CD4-positive, alpha-beta T cell treated with Interleukin-15 for 4 hours (primary cell): ENCODE results near the gene ADAM12.
"Not testable (repeated sequence)": the region's sequence is repeated elsewhere in the genome, so short reads cannot be mapped to it uniquely, and the experiment has no call there.

Experiments used
- DNase-seq: peaks from one replicate; pipeline ENCODE4 v3.0.0-alpha.2; 2020; ENCODE audit warnings: low spot score

Gene ADAM12

GRCh38 chr10:126373972-126374371 lies 14.3 kb downstream of the ADAM12 start:
- no peak for DNase-seq

DNA sequence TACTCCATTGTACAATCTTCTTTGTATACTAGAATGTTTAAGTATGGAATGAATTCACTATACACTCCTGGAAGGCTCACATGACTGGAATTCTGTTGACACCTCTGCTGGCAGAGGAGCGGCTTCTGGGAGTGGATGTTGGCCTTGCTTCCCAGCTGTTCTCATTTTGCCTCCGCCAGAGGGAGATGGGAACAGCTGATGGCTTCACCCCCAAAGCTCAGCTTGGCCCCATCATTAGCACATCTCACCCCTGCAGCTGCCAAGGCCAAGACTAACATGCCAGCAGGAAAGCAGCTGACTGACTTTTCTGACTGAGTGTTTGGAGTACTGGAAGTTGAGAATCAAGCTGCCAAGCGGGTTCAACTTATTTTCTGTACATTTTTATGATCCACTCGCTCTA lies 15.1 kb downstream of the ADAM12 start:
- DNase-seq = no peak

DNA sequence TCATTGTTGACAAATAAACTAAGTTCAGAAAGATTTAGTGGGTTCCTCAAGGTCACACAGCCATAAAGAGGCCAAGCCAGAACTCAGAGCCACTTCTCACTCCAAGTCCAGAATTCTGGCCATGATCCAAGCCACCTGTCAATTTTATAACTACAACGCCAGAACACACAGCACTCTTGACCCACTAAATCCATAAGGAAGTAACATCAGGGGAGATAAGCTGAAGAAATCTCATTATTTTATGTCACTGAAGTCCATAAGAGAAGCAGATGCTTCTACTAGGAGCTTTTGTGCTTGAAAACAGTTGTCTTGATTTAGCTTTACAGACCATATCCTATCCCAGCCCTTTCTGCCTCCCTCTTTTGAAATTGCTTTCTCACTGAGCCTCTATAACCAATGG lies 15.9 kb downstream of the ADAM12 start:
- DNase-seq = no peak

- no peak for DNase-seq
Measured at GRCh38 chr10:126369125-126369710, 19.1 kb downstream of the ADAM12 start.

DNA sequence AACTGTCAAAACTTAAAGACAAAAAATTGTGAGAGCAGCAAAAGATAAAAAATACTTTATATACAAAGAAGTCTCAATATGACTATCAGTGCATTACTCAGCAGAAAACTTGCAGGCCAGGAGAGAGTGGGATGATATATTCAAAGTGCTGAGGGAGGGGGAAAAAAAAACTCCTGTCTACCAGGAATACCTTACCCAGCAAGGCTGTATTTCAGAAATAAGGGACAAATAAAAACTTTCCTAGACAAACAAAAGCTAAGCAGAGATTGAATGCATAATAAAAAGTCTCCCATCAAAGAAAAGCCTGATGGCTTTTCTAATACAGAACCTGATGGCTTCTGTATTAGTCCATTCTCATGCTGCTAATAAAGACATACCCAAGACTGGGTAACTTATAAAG lies 31.1 kb downstream of the ADAM12 start:
- DNase-seq = no peak

DNA sequence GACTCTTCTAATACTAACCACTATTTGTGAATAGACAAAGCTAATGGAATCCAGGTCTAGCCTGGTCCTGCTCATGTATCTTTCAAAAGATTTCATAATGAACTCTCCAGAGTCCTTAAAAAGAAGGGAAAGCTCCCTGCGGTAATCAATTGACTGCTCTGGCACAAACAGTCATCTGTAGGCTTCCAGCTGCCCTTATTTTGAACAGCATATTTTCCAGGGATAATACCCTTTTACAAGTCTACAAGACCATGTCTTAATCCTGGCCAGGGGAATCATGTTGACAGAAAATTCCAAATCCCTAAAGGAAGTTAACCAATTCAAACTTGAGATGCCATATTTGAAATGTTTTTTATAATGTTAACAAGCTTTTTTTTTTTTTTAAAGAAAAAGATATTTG lies 34.6 kb downstream of the ADAM12 start:
- DNase-seq = no peak

- DNase-seq = no peak
Measured at GRCh38 chr10:126352453-126352852, 35.8 kb downstream of the ADAM12 start.

GRCh38 chr10:126351021-126351420 lies 37.3 kb downstream of the ADAM12 start:
- no peak for DNase-seq

- DNase-seq = no peak
Measured at GRCh38 chr10:126350216-126350992, 37.9 kb downstream of the ADAM12 start.

DNA sequence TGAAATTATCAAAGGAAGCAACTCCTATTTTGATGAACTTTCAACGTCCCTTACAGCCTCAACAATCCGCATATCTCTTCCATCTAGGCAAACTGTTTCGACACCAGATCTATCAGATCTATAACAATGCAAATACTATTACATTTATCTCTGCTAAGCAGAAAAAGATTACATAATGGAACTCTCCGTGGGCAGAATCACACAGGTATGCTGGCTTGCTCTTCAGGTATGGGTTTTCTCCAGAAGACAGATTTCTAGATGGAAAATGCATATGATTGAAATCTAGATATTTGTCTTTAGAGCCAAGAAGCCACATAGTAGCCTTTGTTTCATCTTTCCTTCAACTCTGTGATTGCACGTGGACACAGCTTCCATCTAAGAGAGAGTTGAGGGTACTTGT lies 38.6 kb downstream of the ADAM12 start:
- no peak for DNase-seq

DNA sequence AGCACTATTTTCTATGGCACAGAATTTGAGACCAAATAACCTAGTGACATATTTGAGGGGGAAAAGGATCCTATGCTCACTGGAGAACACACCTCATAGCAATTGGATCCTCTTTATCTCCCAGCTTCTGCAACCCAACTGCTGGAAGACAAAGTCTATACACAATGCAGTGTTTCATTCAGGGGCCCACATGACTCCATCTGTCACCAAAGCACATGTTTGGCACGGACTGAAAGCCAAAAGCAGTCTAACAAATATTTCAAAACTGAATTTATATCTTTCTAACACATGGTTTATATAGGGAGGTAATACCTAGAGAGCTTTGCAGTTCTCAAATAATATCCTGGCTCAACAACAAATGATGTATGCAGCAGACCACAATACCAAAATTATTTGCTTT lies 39.2 kb downstream of the ADAM12 start:
- no peak for DNase-seq

DNA sequence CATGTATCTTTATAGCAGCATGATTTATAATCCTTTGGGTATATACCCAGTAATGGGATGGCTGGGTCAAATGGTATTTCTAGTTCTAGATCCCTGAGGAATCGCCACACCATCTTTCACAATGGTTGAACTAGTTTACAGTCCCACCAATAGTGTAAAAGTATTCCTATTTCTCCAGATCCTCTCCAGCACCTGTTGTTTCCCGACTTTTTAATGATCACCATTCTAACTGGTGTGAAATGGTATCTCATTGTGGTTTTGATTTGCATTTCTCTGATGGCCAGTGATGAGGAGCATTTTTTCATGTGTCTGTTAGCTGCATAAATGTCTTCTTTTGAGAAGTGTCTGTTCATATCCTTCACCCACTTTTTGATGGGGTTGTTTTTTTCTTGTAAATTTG lies 44.8 kb downstream of the ADAM12 start:
- not testable (repeated sequence) for DNase-seq

DNA sequence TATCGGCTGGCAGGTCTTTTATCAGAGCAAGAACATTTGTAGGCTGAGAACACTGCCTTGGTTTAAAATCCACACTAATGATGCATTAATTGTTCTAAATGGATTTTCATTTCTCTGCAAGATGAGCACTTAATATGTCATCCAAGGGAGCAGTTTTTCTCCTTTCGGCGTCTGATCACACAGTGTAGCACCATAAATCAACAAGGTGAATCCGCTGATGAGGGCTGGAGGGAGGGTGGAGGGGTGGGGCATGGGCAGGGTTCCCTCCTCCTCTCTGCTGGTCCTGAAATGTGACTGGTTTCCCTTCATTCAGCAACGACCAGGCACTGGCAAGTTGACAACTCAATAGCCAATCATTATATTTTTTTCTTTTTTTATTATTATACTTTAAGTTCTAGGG lies 45.6 kb downstream of the ADAM12 start:
- DNase-seq = no peak

DNA sequence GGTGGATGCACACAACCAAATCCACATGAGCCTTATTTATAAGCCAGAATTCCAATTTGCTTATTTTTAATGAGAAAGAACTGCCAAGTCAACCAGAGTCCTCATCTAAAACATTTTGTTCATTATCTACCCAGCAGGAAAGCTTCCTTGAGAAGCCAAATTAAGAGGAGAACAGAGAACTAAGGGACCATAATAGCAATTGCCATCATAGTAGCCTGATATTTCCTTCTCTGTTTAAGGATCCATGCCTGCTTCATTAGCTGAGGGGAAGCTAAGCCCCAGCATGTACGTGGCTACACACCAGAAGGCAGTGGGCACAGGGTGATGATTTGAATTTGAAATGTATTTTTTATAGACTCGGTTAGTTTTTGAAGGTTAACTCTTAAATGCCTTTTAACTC lies 46.8 kb downstream of the ADAM12 start:
- no peak for DNase-seq

DNA sequence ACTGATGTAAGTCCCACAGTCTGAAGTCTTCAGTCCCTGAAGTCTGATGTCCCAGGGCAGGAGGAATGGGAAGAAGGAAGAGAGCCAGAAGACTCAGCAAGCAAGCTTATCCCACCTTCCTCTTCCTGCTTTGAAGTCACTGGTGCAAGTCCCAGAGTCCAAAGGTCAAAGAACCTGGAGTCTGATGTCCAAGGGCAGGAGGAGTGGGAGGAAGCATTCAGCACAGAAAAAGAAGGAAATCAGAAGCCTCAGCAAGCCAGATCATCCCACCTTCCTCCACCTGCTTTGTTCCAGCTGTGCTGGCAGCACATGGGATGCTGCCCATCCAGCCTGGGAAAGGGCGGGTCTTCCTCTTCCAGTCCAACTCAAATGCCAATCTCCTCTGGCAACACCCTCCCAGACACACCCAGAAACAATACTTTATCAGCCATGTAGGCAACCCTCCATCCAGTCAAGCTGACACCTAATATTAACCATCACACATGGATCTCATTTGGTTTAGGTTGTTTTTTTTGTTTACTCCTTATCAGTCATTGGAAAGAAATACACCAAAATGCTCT lies 50.9 kb downstream of the ADAM12 start:
- DNase-seq = no peak

- DNase-seq = no peak
Measured at GRCh38 chr10:126336801-126337200, 51.5 kb downstream of the ADAM12 start.

GRCh38 chr10:126334272-126334671 lies 54.0 kb downstream of the ADAM12 start:
- no peak for DNase-seq

GRCh38 chr10:126332576-126332975 lies 55.7 kb downstream of the ADAM12 start:
- DNase-seq = no peak

DNA sequence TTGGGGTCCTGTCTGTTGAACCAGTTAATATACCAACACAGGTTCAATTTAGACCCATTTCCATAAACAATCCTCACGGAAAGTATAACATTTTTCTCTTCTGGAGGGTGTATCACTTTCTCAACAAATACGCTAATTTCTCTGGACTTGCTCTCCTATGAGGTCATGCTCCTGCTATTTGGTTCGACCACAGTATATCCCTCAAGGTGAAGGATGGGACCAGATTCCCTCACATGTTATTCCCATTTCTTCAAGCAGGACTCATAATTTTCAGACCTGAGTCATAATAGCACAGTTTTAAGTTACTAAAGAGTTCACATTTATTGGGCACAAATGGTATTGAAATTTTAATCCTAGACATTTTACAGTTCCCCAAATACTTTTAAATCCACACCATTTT lies 57.2 kb downstream of the ADAM12 start:
- no peak for DNase-seq

DNA sequence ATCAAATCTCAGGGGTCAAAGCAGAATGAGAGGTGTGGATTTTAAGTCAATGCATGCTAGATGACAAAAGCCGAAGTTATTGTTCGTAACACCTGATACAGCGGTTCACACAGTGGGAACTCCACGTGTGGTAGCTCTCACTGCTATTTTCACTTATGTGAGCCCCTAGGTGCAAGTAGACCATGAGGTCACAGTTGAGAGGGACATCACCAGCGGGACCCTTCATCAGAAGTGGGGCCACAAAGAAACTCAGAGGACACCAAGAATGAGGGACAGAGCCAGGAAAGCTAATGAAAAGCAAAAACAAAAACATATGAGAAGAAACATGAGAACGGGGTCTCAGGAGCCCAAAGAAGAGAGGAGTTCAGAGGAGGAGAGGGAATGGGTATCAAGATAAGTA lies 63.5 kb downstream of the ADAM12 start:
- no peak for DNase-seq

DNA sequence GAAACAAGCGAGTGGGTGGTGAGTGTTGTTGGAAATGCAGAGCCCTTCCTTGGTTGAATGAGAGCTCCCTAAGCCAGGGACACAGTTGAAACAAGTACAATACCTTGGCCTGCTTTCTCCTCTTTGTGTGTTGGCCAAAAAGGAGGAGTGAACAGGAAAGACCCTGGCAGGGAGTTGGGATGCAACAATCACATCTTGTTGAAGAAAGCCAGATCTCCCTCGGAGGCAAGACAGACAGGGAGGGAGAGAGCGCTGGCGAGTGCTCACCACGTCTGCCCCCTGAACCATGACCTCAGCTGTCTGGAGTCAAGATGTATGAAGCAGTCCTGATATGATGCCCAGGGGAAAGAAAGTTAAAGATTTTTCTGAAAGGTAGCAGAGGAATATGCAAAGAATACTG lies 66.8 kb downstream of the ADAM12 start:
- DNase-seq = no peak

- no peak for DNase-seq
Measured at GRCh38 chr10:126317751-126318150, 70.5 kb downstream of the ADAM12 start.

DNA sequence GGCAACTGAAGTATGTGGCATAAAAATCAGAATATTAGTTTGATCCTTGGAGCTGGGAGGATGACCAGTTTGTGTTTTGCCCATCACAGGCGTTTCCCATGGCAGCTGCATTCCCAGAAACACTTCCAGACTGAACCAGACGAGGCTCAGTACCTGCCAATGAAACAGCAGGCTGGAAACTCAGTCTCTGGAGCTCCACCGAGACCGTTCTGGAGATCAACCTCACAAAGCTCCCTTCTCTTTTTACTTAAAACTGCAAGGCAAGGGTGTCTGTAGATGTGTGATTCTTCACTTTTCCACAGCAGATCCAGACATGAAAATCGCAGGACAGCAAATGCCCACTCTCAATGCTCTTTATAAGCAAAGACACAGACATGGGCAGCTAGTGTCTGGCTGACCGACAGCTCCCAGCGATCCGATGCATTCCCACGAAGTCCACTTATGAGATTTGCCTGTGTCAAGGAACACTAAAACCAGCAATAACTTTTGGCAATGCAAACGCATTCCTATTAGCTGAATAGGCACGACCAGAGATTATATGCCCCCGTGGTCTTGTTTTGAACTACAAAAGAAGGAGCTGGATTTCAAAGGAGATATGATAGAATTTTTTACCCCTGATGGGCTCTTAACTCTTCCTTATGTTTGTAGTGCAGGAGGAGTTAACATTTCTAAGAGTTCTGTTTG lies 72.6 kb downstream of the ADAM12 start:
- no peak for DNase-seq
